ENCODE measurements around the gene TET3.

GRCh38 chr2:73962798-73963197, 21.9 kb upstream of the TET3 start:
- TF ChIP-seq, protein P1, sequence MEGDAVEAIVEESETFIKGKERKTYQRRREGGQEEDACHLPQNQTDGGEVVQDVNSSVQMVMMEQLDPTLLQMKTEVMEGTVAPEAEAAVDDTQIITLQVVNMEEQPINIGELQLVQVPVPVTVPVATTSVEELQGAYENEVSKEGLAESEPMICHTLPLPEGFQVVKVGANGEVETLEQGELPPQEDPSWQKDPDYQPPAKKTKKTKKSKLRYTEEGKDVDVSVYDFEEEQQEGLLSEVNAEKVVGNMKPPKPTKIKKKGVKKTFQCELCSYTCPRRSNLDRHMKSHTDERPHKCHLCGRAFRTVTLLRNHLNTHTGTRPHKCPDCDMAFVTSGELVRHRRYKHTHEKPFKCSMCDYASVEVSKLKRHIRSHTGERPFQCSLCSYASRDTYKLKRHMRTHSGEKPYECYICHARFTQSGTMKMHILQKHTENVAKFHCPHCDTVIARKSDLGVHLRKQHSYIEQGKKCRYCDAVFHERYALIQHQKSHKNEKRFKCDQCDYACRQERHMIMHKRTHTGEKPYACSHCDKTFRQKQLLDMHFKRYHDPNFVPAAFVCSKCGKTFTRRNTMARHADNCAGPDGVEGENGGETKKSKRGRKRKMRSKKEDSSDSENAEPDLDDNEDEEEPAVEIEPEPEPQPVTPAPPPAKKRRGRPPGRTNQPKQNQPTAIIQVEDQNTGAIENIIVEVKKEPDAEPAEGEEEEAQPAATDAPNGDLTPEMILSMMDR (IDR thresholded peaks at IDR 0.05): no peak
- TF ChIP-seq POLR2A (IDR thresholded peaks at IDR 0.05): no peak
- no peak for TF ChIP-seq EP300 (IDR thresholded peaks at IDR 0.05)
- no peak for TF ChIP-seq POLR2AphosphoS5 (IDR thresholded peaks at IDR 0.05)

All from sigmoid colon (tissue), 4 donors.